ENCODE data around the gene OSTN. TPM values are rescaled to one million over a fixed set of nuclear protein-coding genes. Genes with fewer than 3 reads are reported as not detected.
"Not testable (repeated sequence)": the region's sequence is repeated elsewhere in the genome, so short reads cannot be mapped to it uniquely, and the experiment has no call there.

Gene OSTN
- total RNA-seq, 2 experiments from 2014 or later, result not detected

- Mint-ChIP-seq H3K27ac (no peak overlapping the region), H3K9me3 (no peaks in the 10 kb centered on the region), H3K36me3 (ENCODE audit: low read depth) (no peaks in the 10 kb centered on the region), H3K27me3 (no peaks in the 10 kb centered on the region), H3K4me3 (no peak overlapping the region), H3K4me1 (no peaks in the 10 kb centered on the region)
- DNase-seq, result no peak
- POLR2A ChIA-PET, result no interaction called here
- CTCF ChIA-PET, result no interaction called here
These were observed 62.2 kb downstream of the OSTN start for GRCh38 chr3:191261304-191261638.

GRCh38 chr3:191262650-191263049 lies 63.6 kb downstream of the OSTN start:
- Mint-ChIP-seq H3K4me1 (no peaks in the 10 kb centered on the region), H3K27me3 (no peaks in the 10 kb centered on the region), H3K4me3 (no peak overlapping the region), H3K9me3 (no peaks in the 10 kb centered on the region), H3K27ac (no peak overlapping the region), H3K36me3 (ENCODE audit: low read depth) (no peaks in the 10 kb centered on the region)
- POLR2A ChIA-PET, result no interaction called here
- no peak for DNase-seq
- CTCF ChIA-PET, result no interaction called here

GRCh38 chr3:191263365-191263764 lies 64.3 kb downstream of the OSTN start:
- ChIA-PET CTCF (no interaction called here), POLR2A (no interaction called here)
- Mint-ChIP-seq H3K4me3 (no peak overlapping the region), H3K4me1 (no peaks in the 10 kb centered on the region), H3K36me3 (ENCODE audit: low read depth) (no peaks in the 10 kb centered on the region), H3K9me3 (no peaks in the 10 kb centered on the region), H3K27me3 (no peaks in the 10 kb centered on the region), H3K27ac (no peak overlapping the region)
- no peak for DNase-seq

GRCh38 chr3:191263850-191264249 lies 64.8 kb downstream of the OSTN start:
- no peaks in the 10 kb centered on the region for H3K4me1 Mint-ChIP-seq
- no peaks in the 10 kb centered on the region for H3K9me3 Mint-ChIP-seq
- no peak overlapping the region for H3K27ac Mint-ChIP-seq
- CTCF ChIA-PET, result no interaction called here
- no peak overlapping the region for H3K4me3 Mint-ChIP-seq
- H3K27me3 Mint-ChIP-seq, result no peaks in the 10 kb centered on the region
- DNase-seq, result no peak
- no peaks in the 10 kb centered on the region for H3K36me3 Mint-ChIP-seq (ENCODE audit: low read depth)
- POLR2A ChIA-PET, result no interaction called here

GRCh38 chr3:191268737-191269136 lies 69.7 kb downstream of the OSTN start:
- H3K27me3 Mint-ChIP-seq, result no peaks in the 10 kb centered on the region
- CTCF ChIA-PET, result no interaction called here

GRCh38 chr3:191269289-191270085 lies 70.4 kb downstream of the OSTN start:
- H3K27me3 Mint-ChIP-seq, result no peaks in the 10 kb centered on the region
- ChIA-PET POLR2A (no interaction called here), CTCF (interaction anchor here (1.2 kb wide), 1 partner anchor 20 kb away, joined by 3 read pairs; no protein-coding TSS in a partner anchor)
- H3K27ac Mint-ChIP-seq, result no peak overlapping the region
- peaks cover 5% of the 10 kb centered on the region for H3K9me3 Mint-ChIP-seq
- H3K36me3 Mint-ChIP-seq (ENCODE audit: low read depth), result no peaks in the 10 kb centered on the region
- DNase-seq, result no peak
- H3K4me3 Mint-ChIP-seq, result no peak overlapping the region
- no peaks in the 10 kb centered on the region for H3K4me1 Mint-ChIP-seq

More at GRCh38 chr3:191268737-191269136, 69.7 kb downstream of the OSTN start:
- POLR2A ChIA-PET, result no interaction called here
- peaks cover 5% of the 10 kb centered on the region for H3K9me3 Mint-ChIP-seq
- H3K36me3 Mint-ChIP-seq (ENCODE audit: low read depth), result no peaks in the 10 kb centered on the region
- no peak for DNase-seq
- no peak overlapping the region for H3K4me3 Mint-ChIP-seq
- H3K27ac Mint-ChIP-seq, result no peak overlapping the region
- no peaks in the 10 kb centered on the region for H3K4me1 Mint-ChIP-seq

- H3K4me3 Mint-ChIP-seq; CTCF ChIA-PET; H3K27ac Mint-ChIP-seq; H3K4me1 Mint-ChIP-seq; DNase-seq; POLR2A ChIA-PET; H3K36me3 Mint-ChIP-seq (ENCODE audit: low read depth); H3K9me3 Mint-ChIP-seq; H3K27me3 Mint-ChIP-seq: not testable (repeated sequence)
These were observed 76.2 kb downstream of the OSTN start for GRCh38 chr3:191275244-191275643.

GRCh38 chr3:191275751-191276150 lies 76.7 kb downstream of the OSTN start:
- Mint-ChIP-seq H3K36me3 (ENCODE audit: low read depth) (no peaks in the 10 kb centered on the region), H3K27me3 (no peaks in the 10 kb centered on the region)

GRCh38 chr3:191280111-191280510 lies 81.1 kb downstream of the OSTN start:
- Mint-ChIP-seq H3K36me3 (ENCODE audit: low read depth) (no peaks in the 10 kb centered on the region), H3K27ac (no peak overlapping the region), H3K27me3 (no peaks in the 10 kb centered on the region), H3K4me1 (no peaks in the 10 kb centered on the region), H3K4me3 (no peak overlapping the region), H3K9me3 (no peaks in the 10 kb centered on the region)
- CTCF ChIA-PET, result no interaction called here
- DNase-seq, result no peak
- POLR2A ChIA-PET, result no interaction called here

More at GRCh38 chr3:191275751-191276150, 76.7 kb downstream of the OSTN start:
- ChIA-PET POLR2A (no interaction called here), CTCF (no interaction called here)
- Mint-ChIP-seq H3K27ac (no peak overlapping the region), H3K4me3 (no peak overlapping the region), H3K4me1 (no peaks in the 10 kb centered on the region), H3K9me3 (peaks cover 5% of the 10 kb centered on the region)
- DNase-seq, result no peak

- Mint-ChIP-seq H3K27me3 (no peaks in the 10 kb centered on the region), H3K9me3 (no peaks in the 10 kb centered on the region), H3K27ac (no peak overlapping the region), H3K4me3 (no peak overlapping the region), H3K36me3 (ENCODE audit: low read depth) (no peaks in the 10 kb centered on the region), H3K4me1 (no peaks in the 10 kb centered on the region)
- DNase-seq, result no peak
- POLR2A ChIA-PET, result no interaction called here
- CTCF ChIA-PET, result no interaction called here
These were observed 81.8 kb downstream of the OSTN start for GRCh38 chr3:191280882-191281281.

GRCh38 chr3:191282251-191283185 lies 83.5 kb downstream of the OSTN start:
- POLR2A ChIA-PET, result no interaction called here
- no peak for DNase-seq
- Mint-ChIP-seq H3K36me3 (ENCODE audit: low read depth) (no peaks in the 10 kb centered on the region), H3K27me3 (no peaks in the 10 kb centered on the region), H3K4me3 (no peak overlapping the region), H3K27ac (no peak overlapping the region), H3K9me3 (no peaks in the 10 kb centered on the region), H3K4me1 (no peaks in the 10 kb centered on the region)
- CTCF ChIA-PET, result no interaction called here

GRCh38 chr3:191283400-191283799 lies 84.4 kb downstream of the OSTN start:
- Mint-ChIP-seq H3K4me3 (no peak overlapping the region), H3K4me1 (no peaks in the 10 kb centered on the region), H3K36me3 (ENCODE audit: low read depth) (no peaks in the 10 kb centered on the region), H3K27me3 (no peaks in the 10 kb centered on the region), H3K27ac (no peak overlapping the region), H3K9me3 (no peaks in the 10 kb centered on the region)
- no peak for DNase-seq
- POLR2A ChIA-PET, result no interaction called here
- CTCF ChIA-PET, result no interaction called here

GRCh38 chr3:191290311-191291025 lies 91.4 kb downstream of the OSTN start:
- H3K4me3 Mint-ChIP-seq, result peak overlapping the region; percentile 9

More at GRCh38 chr3:191290311-191291025, 91.4 kb downstream of the OSTN start:
- H3K9me3 Mint-ChIP-seq, result no peaks in the 10 kb centered on the region
- no peaks in the 10 kb centered on the region for H3K27me3 Mint-ChIP-seq
- no peaks in the 10 kb centered on the region for H3K36me3 Mint-ChIP-seq (ENCODE audit: low read depth)
- no peak overlapping the region for H3K27ac Mint-ChIP-seq
- CTCF ChIA-PET, result interaction anchor here (1.0 kb wide), 1 partner anchor 38 kb away, joined by 3 read pairs; no protein-coding TSS in a partner anchor
- peaks cover 3% of the 10 kb centered on the region for H3K4me1 Mint-ChIP-seq
- DNase-seq, result no peak
- POLR2A ChIA-PET, result interaction anchor here (0.6 kb wide), 1 partner anchor 40 kb away, joined by 3 read pairs; the partner anchor contains the start of gene UTS2B
